Pancreas (tissue), 10 donors: ENCODE data around the gene RBM26. TPM values are rescaled to one million over a fixed set of nuclear protein-coding genes. Genes with fewer than 3 reads are reported as not detected.

ENCODE experiments used
- ATAC-seq, 4 donors: fragments of 200-7000 bp; cut with Tn5 transposase; one replicate each; pipeline versions ENCODE4 v1.8.0 to v1.9.1; 2020; ENCODE audit warnings: mild to moderate bottlenecking in 4 of 4, moderate library complexity in 4 of 4
- DNase-seq, 6 donors: peaks; one replicate each; pipeline ENCODE4 v3.0.0-alpha.2; 2020
- FAIRE-seq: peaks from 2 replicates; lab custom pipeline; 2012; peaks lifted over from hg19 to GRCh38; lab: Jason Lieb, UNC
- H3K27ac ChIP-seq, 4 donors: fragments of 200-600 bp; sonication (generic); 1 replicate in 3 of 4; 2 replicates in 1 of 4; pipeline versions ENCODE4 v1.5.0 to v1.8.0; 2020
- H3K27me3 ChIP-seq, 4 donors: fragments of 200-600 bp; one replicate each; pipeline ENCODE4 v1.8.0; 2021
- H3K36me3 ChIP-seq, 3 donors: fragments of 200-600 bp; sonication (generic) in 1 of 3; one replicate each; pipeline versions ENCODE4 v1.5.0 to v1.8.0; 2020 to 2021
- H3K4me1 ChIP-seq, 3 donors: fragments of 200-600 bp; one replicate each; pipeline ENCODE4 v1.8.0; 2021
- H3K4me3 ChIP-seq, 4 donors: fragments of 200-600 bp; sonication (generic) in 2 of 4; one replicate each; pipeline versions ENCODE4 v1.5.0 to v1.8.0; 2020 to 2021
- H3K9me3 ChIP-seq, 4 donors: fragments of 200-600 bp; one replicate each; pipeline ENCODE4 v1.8.0; 2021
- WGBS, 2 donors: extraction: QIAGEN DNeasy Blood & Tissue Kit; methylation state at CpG; one replicate each; pipeline ENCODE4 v1.1.7; 2013; 5-methylcytosine and 5-hydroxymethylcytosine counted together
- intact Hi-C, 3 donors: fragments of 100-400 bp; cut with DNase I; formaldehyde crosslinking; loops; one replicate each; pipeline versions ENCODE4 v1.11.1 to v1.14.2; 2022
- polyA plus RNA-seq, 2 donors: library from polyadenylated mRNA; stranded (reverse); fragments of 200-250 nt; gene quantifications; one replicate each; pipeline ENCODE4 v1.2.3, GENCODE V29; 2013
- total RNA-seq, 6 donors: library from RNA; stranded (reverse); fragmentation: NEBNext Ultra II Directional in 4 of 6; extraction: Animal tissue kit (Norgen Biotek cat#: 25700) in 4 of 6; gene quantifications; one replicate each; pipeline versions ENCODE4 v1.2.1 to v1.2.4, GENCODE V29; 2021 to 2023
- TF ChIP-seq, protein P1 (sequence below), 4 donors: fragments of 200-600 bp; sonication (generic) in 3 of 4; IDR thresholded peaks; one replicate each; pipeline versions ENCODE4 v1.5.0 to v1.8.0; 2021; ENCODE audit warnings: antibody characterized with exemption in 4 of 4
- donor health status: healthy with polysubstance abuse.
- donor health status: DM: no; HTN: no; CAD: no; lungs with moderate emphysema.
- donor health status: DM: no; HTN: no; CAD: no.
- donor health status: control.
- donor health status: control.
- donor health status: Bipolar disorder and iron deficiency.
- donor health status: DM: yes; HTN: yes; CAD: no.
- donor health status: DM: no; HTN: no; CAD: no.
- donor health status: DM: no; HTN: no; CAD: no.
- donor health status: DM: yes; HTN: yes; CAD: no.

Gene RBM26
- total and polyA plus RNA-seq, 8 donors = 11.7 to 25.1 (median 18.3) TPM

DNA sequence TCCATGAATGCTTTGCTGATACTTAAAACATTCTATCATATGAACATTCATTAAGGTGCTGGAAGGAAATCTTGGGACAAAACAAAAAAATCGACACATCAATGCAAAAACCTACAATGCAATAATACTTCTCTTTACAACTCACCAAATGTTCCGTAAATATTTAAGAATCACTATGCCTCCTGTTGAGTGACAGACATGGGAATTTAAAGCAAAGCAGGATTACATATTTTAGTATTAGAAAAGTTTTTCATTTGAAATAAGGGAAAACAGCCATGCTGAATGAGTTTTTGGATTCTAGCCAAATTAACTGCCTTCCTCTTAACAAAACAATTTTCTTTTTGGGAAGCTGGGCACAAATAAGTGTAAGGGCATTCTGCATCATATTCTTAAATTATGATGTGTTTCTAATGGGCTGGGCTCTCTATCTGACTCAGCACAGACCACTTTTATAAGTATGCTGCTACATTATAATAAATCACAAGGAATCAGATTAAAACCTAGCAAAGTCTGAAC, 93.7 kb downstream of the RBM26 start:
- Histone ChIP-seq H3K36me3 (no peaks in the 10 kb centered on the region), H3K4me1 (no peaks in the 10 kb centered on the region), H3K4me3 (no peak overlapping the region), H3K9me3 (no peaks in the 10 kb centered on the region), H3K27ac (no peak overlapping the region), H3K27me3 (no peaks in the 10 kb centered on the region)
- ATAC-seq (no peak), FAIRE-seq (no peak), DNase-seq (no peak)
- intact Hi-C loops = no loop called here
- 49 to 68% methylated on average over 2 of the region's 2 CpGs for WGBS, 2 donors
- TF ChIP-seq, protein P1, sequence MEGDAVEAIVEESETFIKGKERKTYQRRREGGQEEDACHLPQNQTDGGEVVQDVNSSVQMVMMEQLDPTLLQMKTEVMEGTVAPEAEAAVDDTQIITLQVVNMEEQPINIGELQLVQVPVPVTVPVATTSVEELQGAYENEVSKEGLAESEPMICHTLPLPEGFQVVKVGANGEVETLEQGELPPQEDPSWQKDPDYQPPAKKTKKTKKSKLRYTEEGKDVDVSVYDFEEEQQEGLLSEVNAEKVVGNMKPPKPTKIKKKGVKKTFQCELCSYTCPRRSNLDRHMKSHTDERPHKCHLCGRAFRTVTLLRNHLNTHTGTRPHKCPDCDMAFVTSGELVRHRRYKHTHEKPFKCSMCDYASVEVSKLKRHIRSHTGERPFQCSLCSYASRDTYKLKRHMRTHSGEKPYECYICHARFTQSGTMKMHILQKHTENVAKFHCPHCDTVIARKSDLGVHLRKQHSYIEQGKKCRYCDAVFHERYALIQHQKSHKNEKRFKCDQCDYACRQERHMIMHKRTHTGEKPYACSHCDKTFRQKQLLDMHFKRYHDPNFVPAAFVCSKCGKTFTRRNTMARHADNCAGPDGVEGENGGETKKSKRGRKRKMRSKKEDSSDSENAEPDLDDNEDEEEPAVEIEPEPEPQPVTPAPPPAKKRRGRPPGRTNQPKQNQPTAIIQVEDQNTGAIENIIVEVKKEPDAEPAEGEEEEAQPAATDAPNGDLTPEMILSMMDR (IDR thresholded peaks at IDR 0.05) = no peak

- 69 to 76% methylated on average over 3 of the region's 3 CpGs for WGBS, 2 donors
- no peak for DNase-seq
- intact Hi-C loops = no loop called here
- H3K4me1 ChIP-seq = no peaks in the 10 kb centered on the region
- H3K27me3 ChIP-seq = no peaks in the 10 kb centered on the region
- H3K27ac ChIP-seq = no peak overlapping the region
- no peak for FAIRE-seq
- no peak for ATAC-seq
- no peak overlapping the region for H3K4me3 ChIP-seq
- H3K9me3 ChIP-seq = no peaks in the 10 kb centered on the region
- H3K36me3 ChIP-seq = no peaks in the 10 kb centered on the region
- TF ChIP-seq, protein P1 (IDR thresholded peaks at IDR 0.05) = no peak
Observed at GRCh38 chr13:79311386-79311785, 94.7 kb downstream of the RBM26 start.

GRCh38 chr13:79309690-79310089, 96.4 kb downstream of the RBM26 start:
- ATAC-seq (no peak), FAIRE-seq (no peak), DNase-seq (no peak)
- TF ChIP-seq, protein P1 (IDR thresholded peaks at IDR 0.05) = no peak
- Histone ChIP-seq H3K27me3 (no peaks in the 10 kb centered on the region), H3K9me3 (no peaks in the 10 kb centered on the region), H3K27ac (no peak overlapping the region), H3K36me3 (no peaks in the 10 kb centered on the region), H3K4me1 (no peaks in the 10 kb centered on the region), H3K4me3 (no peak overlapping the region)
- intact Hi-C loops = no loop called here
- WGBS, 2 donors = 80 to 86% methylated on average over 9 of the region's 9 CpGs

- intact Hi-C loops = no loop called here
- Histone ChIP-seq H3K9me3 (no peaks in the 10 kb centered on the region), H3K4me3 (no peak overlapping the region), H3K4me1 (no peaks in the 10 kb centered on the region), H3K36me3 (no peaks in the 10 kb centered on the region), H3K27ac (no peak overlapping the region), H3K27me3 (no peaks in the 10 kb centered on the region)
- WGBS, 2 donors = 53 to 63% methylated on average over 8 of the region's 8 CpGs
- ATAC-seq = peak; percentile 18 to 40 (median 28)
- DNase-seq = no peak
- TF ChIP-seq, protein P1 (IDR thresholded peaks at IDR 0.05) = no peak
- FAIRE-seq = no peak
Observed at GRCh38 chr13:79307866-79308298, 98.2 kb downstream of the RBM26 start.

DNA sequence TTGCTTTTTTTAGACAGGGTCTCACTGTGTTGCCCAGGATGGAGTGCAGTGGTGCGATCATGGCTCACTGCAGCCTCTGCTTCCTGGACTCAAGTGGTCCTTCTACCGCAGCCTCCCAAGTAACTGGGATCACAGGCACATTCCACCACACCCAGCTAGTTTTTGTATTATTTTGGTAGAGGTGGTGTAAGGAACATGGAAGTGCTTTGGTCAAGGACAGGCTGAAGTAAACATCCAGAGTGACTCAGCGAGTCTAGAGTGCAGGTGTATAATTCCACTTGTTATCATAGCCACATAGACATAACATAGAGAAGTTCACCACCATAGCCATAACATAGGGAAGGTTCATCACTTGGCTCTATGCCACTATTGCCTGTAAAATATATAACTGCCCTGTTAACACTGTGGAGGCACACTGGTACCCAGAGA, 98.6 kb downstream of the RBM26 start:
- WGBS, 2 donors = 70 to 78% methylated on average over 3 of the region's 3 CpGs
- FAIRE-seq (no peak), ATAC-seq (peak in 2 of 4 donors; percentile 23 to 28), DNase-seq (no peak)
- H3K9me3 ChIP-seq = no peaks in the 10 kb centered on the region
- TF ChIP-seq, protein P1 (IDR thresholded peaks at IDR 0.05) = no peak
- no peak overlapping the region for H3K27ac ChIP-seq
- no peaks in the 10 kb centered on the region for H3K27me3 ChIP-seq
- H3K4me3 ChIP-seq = no peak overlapping the region
- intact Hi-C loops = no loop called here
- no peaks in the 10 kb centered on the region for H3K4me1 ChIP-seq
- no peaks in the 10 kb centered on the region for H3K36me3 ChIP-seq
